Suprapubic skin (tissue), 3 donors: ENCODE data around the gene TMEM8B.

Source experiments
- POLR2A ChIP-seq, 2 donors: fragments of 450-650 bp; IDR thresholded peaks; one replicate each; pipeline ENCODE4 v1.6.1; 2017; ENCODE audit warnings: antibody characterized with exemption in 2 of 2, mild to moderate bottlenecking in 2 of 2, moderate library complexity in 2 of 2
- TF ChIP-seq, protein P1 (sequence below), 2 donors: fragments of 200-600 bp in 1 of 2; fragments of 450-650 bp in 1 of 2; sonication (generic) in 1 of 2; IDR thresholded peaks; one replicate each; pipeline ENCODE4 v1.5.1; 2016 to 2019; ENCODE audit warnings: antibody characterized with exemption in 2 of 2, mild to moderate bottlenecking in 1 of 2, moderate library complexity in 1 of 2

DNA sequence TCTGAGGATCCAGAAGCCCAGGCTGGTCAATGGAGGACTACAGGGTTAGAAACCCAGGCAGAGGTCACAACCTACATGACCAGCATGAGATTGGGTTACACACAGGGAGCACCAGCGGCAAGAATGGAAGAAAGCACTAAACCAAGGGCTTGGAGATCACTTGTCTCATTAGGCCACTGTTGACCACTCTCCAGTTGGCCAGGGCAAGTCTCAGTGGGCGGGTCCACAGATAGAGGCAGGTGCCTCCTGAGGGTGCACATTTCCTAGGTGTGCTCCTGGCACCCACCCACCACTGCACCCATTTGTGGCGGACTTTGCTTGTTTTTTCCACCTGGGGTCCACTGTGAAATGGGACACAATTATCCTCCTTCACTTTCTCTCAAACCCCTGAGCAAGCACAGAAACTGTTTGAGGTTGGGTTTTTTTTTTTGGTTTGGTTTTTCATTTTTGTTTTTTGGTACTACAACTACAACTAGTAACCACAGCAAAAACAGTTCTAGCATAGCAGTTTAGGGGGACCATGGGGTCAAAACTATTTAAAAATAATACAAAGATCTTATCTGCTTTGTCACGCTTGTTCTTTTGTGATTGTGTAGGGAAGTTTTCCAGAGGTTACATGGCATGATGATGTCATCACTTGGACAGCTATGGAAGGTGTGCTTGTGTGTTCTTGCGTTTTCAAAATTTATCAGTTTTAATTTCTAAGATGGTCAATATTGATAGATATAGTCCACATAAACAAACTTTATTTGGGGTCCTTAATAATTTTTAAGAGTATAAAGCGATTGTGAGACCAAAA is 31.5 kb upstream of the TMEM8B start:
- TF ChIP-seq POLR2A (IDR thresholded peaks at IDR 0.05), result no peak
- TF ChIP-seq, protein P1, sequence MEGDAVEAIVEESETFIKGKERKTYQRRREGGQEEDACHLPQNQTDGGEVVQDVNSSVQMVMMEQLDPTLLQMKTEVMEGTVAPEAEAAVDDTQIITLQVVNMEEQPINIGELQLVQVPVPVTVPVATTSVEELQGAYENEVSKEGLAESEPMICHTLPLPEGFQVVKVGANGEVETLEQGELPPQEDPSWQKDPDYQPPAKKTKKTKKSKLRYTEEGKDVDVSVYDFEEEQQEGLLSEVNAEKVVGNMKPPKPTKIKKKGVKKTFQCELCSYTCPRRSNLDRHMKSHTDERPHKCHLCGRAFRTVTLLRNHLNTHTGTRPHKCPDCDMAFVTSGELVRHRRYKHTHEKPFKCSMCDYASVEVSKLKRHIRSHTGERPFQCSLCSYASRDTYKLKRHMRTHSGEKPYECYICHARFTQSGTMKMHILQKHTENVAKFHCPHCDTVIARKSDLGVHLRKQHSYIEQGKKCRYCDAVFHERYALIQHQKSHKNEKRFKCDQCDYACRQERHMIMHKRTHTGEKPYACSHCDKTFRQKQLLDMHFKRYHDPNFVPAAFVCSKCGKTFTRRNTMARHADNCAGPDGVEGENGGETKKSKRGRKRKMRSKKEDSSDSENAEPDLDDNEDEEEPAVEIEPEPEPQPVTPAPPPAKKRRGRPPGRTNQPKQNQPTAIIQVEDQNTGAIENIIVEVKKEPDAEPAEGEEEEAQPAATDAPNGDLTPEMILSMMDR (IDR thresholded peaks at IDR 0.05), result no peak
